Fibroblast of lung (primary cell): ENCODE data around the gene UBN1.

ENCODE experiments used
- CTCF ChIP-seq, 2 donors: IDR thresholded peaks in 1 of 2; conservative IDR thresholded peaks in 1 of 2; 1 replicate in 1 of 2; 2 replicates in 1 of 2; pipeline ENCODE4 v1.5.1; 2011 to 2012; ENCODE audit warnings: low read length in 2 of 2, control low read depth in 1 of 2, inconsistent platforms in 1 of 2, low read depth in 1 of 2, mild to moderate bottlenecking in 1 of 2
- EZH2 ChIP-seq: IDR thresholded peaks from 2 replicates; pipeline ENCODE4 v1.5.1; 2012; ENCODE audit warnings: low read length, control low read depth, mild to moderate bottlenecking; ENCODE audit errors: missing control alignments

- TF ChIP-seq CTCF (conservative IDR thresholded peaks at IDR 0.05 in 1 of 2, IDR thresholded peaks at IDR 0.05 in 1 of 2; ENCODE audit: low read depth in 1 of 2, low read length in 2 of 2) (no peak), EZH2 (no peak)
These were observed 16.9 kb upstream of the UBN1 start for GRCh38 chr16:4830408-4830807.
